Naive B cell (primary cell): ENCODE data around the gene ZNFX1. TPM values are rescaled to one million over a fixed set of nuclear protein-coding genes. Genes with fewer than 3 reads are reported as not detected.

Experiments
- ATAC-seq, 2 donors: fragments of 150-1000 bp; cut with Tn5 transposase; 2 replicates each; pipeline ENCODE4 v1.10.0; 2021; ENCODE audit warnings: low read depth in 2 of 2, mild to moderate bottlenecking in 2 of 2, moderate library complexity in 2 of 2
- DNase-seq: peaks from one replicate; pipeline ENCODE4 v3.0.0; 2022
- H3K27ac Mint-ChIP-seq, 6 donors: one replicate each; pipeline ENCODE4 v1.8.0; 2020 to 2022; ENCODE audit warnings: mild to moderate bottlenecking in 6 of 6, mixed read lengths in 6 of 6, moderate library complexity in 5 of 6, inconsistent platforms in 2 of 6
- H3K27me3 Mint-ChIP-seq, 3 donors: one replicate each; pipeline ENCODE4 v1.8.0; 2021 to 2022; ENCODE audit warnings: mixed read lengths in 3 of 3, mild to moderate bottlenecking in 1 of 3
- H3K36me3 Mint-ChIP-seq, 2 donors: one replicate each; pipeline ENCODE4 v1.8.0; 2020 to 2022; ENCODE audit warnings: mixed read lengths in 2 of 2, inconsistent platforms in 1 of 2, mild to moderate bottlenecking in 1 of 2
- H3K4me1 Mint-ChIP-seq, 3 donors: one replicate each; pipeline ENCODE4 v1.8.0; 2020 to 2022; ENCODE audit warnings: mixed read lengths in 3 of 3, inconsistent platforms in 1 of 3, mild to moderate bottlenecking in 1 of 3, moderate library complexity in 1 of 3
- H3K4me3 Mint-ChIP-seq, 8 donors: one replicate each; pipeline ENCODE4 v1.8.0; 2020 to 2022; ENCODE audit warnings: mild to moderate bottlenecking in 8 of 8, mixed read lengths in 8 of 8, moderate library complexity in 8 of 8, inconsistent platforms in 2 of 8
- H3K9me3 Mint-ChIP-seq, 7 donors: one replicate each; pipeline ENCODE4 v1.8.0; 2020 to 2022; ENCODE audit warnings: mixed read lengths in 7 of 7, mild to moderate bottlenecking in 5 of 7, inconsistent platforms in 2 of 7, moderate library complexity in 1 of 7
- polyA plus RNA-seq, 6 donors: library from polyadenylated mRNA; unstranded; fragments of 300-500 nt; fragmentation: Illumina TruSeq; gene quantifications; one replicate each; pipeline ENCODE4 v1.2.3, GENCODE V29; 2021; ENCODE audit warnings: low read depth in 6 of 6

ZNFX1 gene
- polyA plus RNA-seq, 6 donors from 2014 or later, result 18.2 to 41.8 (median 22.7) TPM

GRCh38 chr20:49288250-49288751 is 10.4 kb upstream of the ZNFX1 start:
- H3K27me3 Mint-ChIP-seq, result no peaks in the 10 kb centered on the region
- DNase-seq, result no peak
- H3K4me3 Mint-ChIP-seq, result no peak overlapping the region
- peaks cover 81 to 82% of the 10 kb centered on the region in 2 donors for H3K36me3 Mint-ChIP-seq
- H3K4me1 Mint-ChIP-seq, result peaks cover 29 to 49% (median 34%) of the 10 kb centered on the region in 3 donors
- ATAC-seq, result no peak
- H3K27ac Mint-ChIP-seq, result peak overlapping the region in 2 of 6 donors; percentile 19 to 47
- H3K9me3 Mint-ChIP-seq, result peaks cover 29 to 58% (median 53%) of the 10 kb centered on the region in 7 donors

GRCh38 chr20:49287555-49288249 is 9.8 kb upstream of the ZNFX1 start:
- Mint-ChIP-seq H3K9me3 (peaks cover 32 to 61% (median 54%) of the 10 kb centered on the region in 7 donors), H3K4me3 (peak overlapping the region in 1 of 8 donors; percentile 24), H3K27me3 (no peaks in the 10 kb centered on the region), H3K27ac (peak overlapping the region in 2 of 6 donors; percentile 50 to 86), H3K36me3 (peaks cover 85 to 87% of the 10 kb centered on the region in 2 donors), H3K4me1 (peaks cover 34 to 55% (median 40%) of the 10 kb centered on the region in 3 donors)
- ATAC-seq (no peak), DNase-seq (no peak)

GRCh38 chr20:49286689-49287551 is 9.1 kb upstream of the ZNFX1 start:
- Mint-ChIP-seq H3K36me3 (peaks cover 88 to 95% of the 10 kb centered on the region in 2 donors), H3K27me3 (no peaks in the 10 kb centered on the region), H3K4me3 (peak overlapping the region in 2 of 8 donors; percentile 24 to 66), H3K27ac (peak overlapping the region in 4 of 6 donors; percentile 34 to 88 (median 74)), H3K9me3 (peaks cover 35 to 69% (median 62%) of the 10 kb centered on the region in 7 donors), H3K4me1 (peaks cover 39 to 63% (median 48%) of the 10 kb centered on the region in 3 donors)
- DNase-seq (no peak), ATAC-seq (no peak)

GRCh38 chr20:49285813-49286494 is 8.1 kb upstream of the ZNFX1 start:
- peaks cover 43 to 69% (median 52%) of the 10 kb centered on the region in 3 donors for H3K4me1 Mint-ChIP-seq
- peaks cover 36 to 75% (median 71%) of the 10 kb centered on the region in 7 donors for H3K9me3 Mint-ChIP-seq
- peak overlapping the region in 3 of 6 donors; percentile 24 to 96 (median 56) for H3K27ac Mint-ChIP-seq
- DNase-seq (no peak), ATAC-seq (no peak)
- no peaks in the 10 kb centered on the region for H3K27me3 Mint-ChIP-seq
- peak overlapping the region in 4 of 8 donors; percentile 15 to 68 (median 46) for H3K4me3 Mint-ChIP-seq
- peaks cover 94 to 99% of the 10 kb centered on the region in 2 donors for H3K36me3 Mint-ChIP-seq

GRCh38 chr20:49285233-49285668 is 7.4 kb upstream of the ZNFX1 start:
- DNase-seq (no peak), ATAC-seq (no peak)
- H3K4me3 Mint-ChIP-seq, result peak overlapping the region in 3 of 8 donors; percentile 36 to 57 (median 50)
- peak overlapping the region in 4 of 6 donors; percentile 20 to 96 (median 58) for H3K27ac Mint-ChIP-seq
- H3K27me3 Mint-ChIP-seq, result no peaks in the 10 kb centered on the region
- peaks cover 35 to 81% (median 78%) of the 10 kb centered on the region in 7 donors for H3K9me3 Mint-ChIP-seq
- H3K36me3 Mint-ChIP-seq, result peaks cover 94 to 99% of the 10 kb centered on the region in 2 donors
- peaks cover 40 to 71% (median 50%) of the 10 kb centered on the region in 3 donors for H3K4me1 Mint-ChIP-seq

GRCh38 chr20:49284818-49285217 is 7.0 kb upstream of the ZNFX1 start:
- Mint-ChIP-seq H3K36me3 (peaks cover 94 to 99% of the 10 kb centered on the region in 2 donors), H3K9me3 (peaks cover 35 to 86% (median 83%) of the 10 kb centered on the region in 7 donors), H3K27me3 (no peaks in the 10 kb centered on the region), H3K4me3 (peak overlapping the region in 2 of 8 donors; percentile 12 to 50), H3K4me1 (peaks cover 45 to 71% (median 54%) of the 10 kb centered on the region in 3 donors), H3K27ac (peak overlapping the region in 1 of 6 donors; percentile 96)
- DNase-seq, result no peak
- ATAC-seq, result no peak

- peaks cover 35 to 90% (median 86%) of the 10 kb centered on the region in 7 donors for H3K9me3 Mint-ChIP-seq
- no peak for ATAC-seq
- peaks cover 91 to 93% of the 10 kb centered on the region in 2 donors for H3K36me3 Mint-ChIP-seq
- no peak for DNase-seq
- peak overlapping the region; percentile 38 to 96 (median 50) for H3K27ac Mint-ChIP-seq
- H3K4me1 Mint-ChIP-seq, result peaks cover 47 to 79% (median 60%) of the 10 kb centered on the region in 3 donors
- peak overlapping the region in 7 of 8 donors; percentile 11 to 73 (median 35) for H3K4me3 Mint-ChIP-seq
- no peaks in the 10 kb centered on the region for H3K27me3 Mint-ChIP-seq
These were observed 6.1 kb upstream of the ZNFX1 start for GRCh38 chr20:49283703-49284625.

GRCh38 chr20:49283176-49283702 is 5.4 kb upstream of the ZNFX1 start:
- no peaks in the 10 kb centered on the region for H3K27me3 Mint-ChIP-seq
- DNase-seq (no peak), ATAC-seq (no peak)
- peaks cover 85 to 86% of the 10 kb centered on the region in 2 donors for H3K36me3 Mint-ChIP-seq
- H3K27ac Mint-ChIP-seq, result peak overlapping the region in 5 of 6 donors; percentile 38 to 96 (median 57)
- H3K9me3 Mint-ChIP-seq, result peaks cover 35 to 91% (median 86%) of the 10 kb centered on the region in 7 donors
- H3K4me3 Mint-ChIP-seq, result peak overlapping the region in 5 of 8 donors; percentile 33 to 95 (median 53)
- H3K4me1 Mint-ChIP-seq, result peaks cover 51 to 81% (median 67%) of the 10 kb centered on the region in 3 donors

- Mint-ChIP-seq H3K9me3 (peaks cover 35 to 90% (median 81%) of the 10 kb centered on the region in 7 donors), H3K4me1 (peaks cover 51 to 81% (median 69%) of the 10 kb centered on the region in 3 donors), H3K27ac (peak overlapping the region in 3 of 6 donors; percentile 38 to 96 (median 53)), H3K4me3 (peak overlapping the region in 5 of 8 donors; percentile 43 to 98 (median 95)), H3K27me3 (no peaks in the 10 kb centered on the region), H3K36me3 (peaks cover 80% of the 10 kb centered on the region in 2 donors)
- ATAC-seq (no peak), DNase-seq (no peak)
These were observed 4.8 kb upstream of the ZNFX1 start for GRCh38 chr20:49282584-49283171.

GRCh38 chr20:49281913-49282467 is 4.1 kb upstream of the ZNFX1 start:
- H3K9me3 Mint-ChIP-seq, result peaks cover 31 to 83% (median 74%) of the 10 kb centered on the region in 7 donors
- DNase-seq, result no peak

More at GRCh38 chr20:49281913-49282467, 4.1 kb upstream of the ZNFX1 start:
- ATAC-seq, result no peak
- Mint-ChIP-seq H3K36me3 (peaks cover 73% of the 10 kb centered on the region in 2 donors), H3K4me1 (peaks cover 53 to 80% (median 75%) of the 10 kb centered on the region in 3 donors), H3K27me3 (no peaks in the 10 kb centered on the region), H3K4me3 (peak overlapping the region in 7 of 8 donors; percentile 23 to 98 (median 61)), H3K27ac (peak overlapping the region in 5 of 6 donors; percentile 38 to 96 (median 80))
